HG02759 (cell line): Measurements from ENCODE around the gene TAX1BP3.

Experiments
- ATAC-seq: cut with Tn5 transposase; IDR thresholded peaks from one replicate; pipeline ENCODE4 v1.9.1; 2021; ENCODE audit warnings: mild to moderate bottlenecking, moderate library complexity; ENCODE audit not compliant: unreplicated experiment

TAX1BP3 gene

DNA sequence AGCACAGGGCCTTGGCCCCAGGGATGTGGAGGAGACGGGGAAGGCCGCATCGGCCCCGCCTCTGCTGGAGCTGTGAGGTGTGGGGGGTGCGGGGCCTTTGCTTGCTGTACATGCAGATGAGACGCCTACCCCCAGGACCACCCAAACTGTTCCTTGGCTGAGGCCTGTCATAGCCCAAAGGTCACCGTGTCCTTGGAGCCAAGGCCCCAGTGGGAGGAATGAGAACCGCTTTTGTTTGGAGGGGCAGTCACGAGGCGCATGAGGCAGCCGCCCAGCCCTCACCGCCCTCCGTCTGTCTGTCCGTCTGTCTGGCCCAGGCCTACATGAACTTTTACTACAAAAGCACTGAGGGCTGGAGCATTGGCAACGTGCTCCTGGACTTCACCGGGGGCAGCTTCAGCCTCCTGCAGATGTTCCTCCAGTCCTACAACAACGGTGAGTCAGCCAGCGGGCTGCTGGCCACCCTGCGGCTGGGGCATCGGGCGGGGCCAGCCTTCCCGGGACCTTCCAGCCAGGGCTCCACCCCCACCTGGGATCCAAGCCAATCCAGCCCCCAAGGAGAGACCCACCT, 8.8 kb downstream of the TAX1BP3 start:
- no peak for ATAC-seq

DNA sequence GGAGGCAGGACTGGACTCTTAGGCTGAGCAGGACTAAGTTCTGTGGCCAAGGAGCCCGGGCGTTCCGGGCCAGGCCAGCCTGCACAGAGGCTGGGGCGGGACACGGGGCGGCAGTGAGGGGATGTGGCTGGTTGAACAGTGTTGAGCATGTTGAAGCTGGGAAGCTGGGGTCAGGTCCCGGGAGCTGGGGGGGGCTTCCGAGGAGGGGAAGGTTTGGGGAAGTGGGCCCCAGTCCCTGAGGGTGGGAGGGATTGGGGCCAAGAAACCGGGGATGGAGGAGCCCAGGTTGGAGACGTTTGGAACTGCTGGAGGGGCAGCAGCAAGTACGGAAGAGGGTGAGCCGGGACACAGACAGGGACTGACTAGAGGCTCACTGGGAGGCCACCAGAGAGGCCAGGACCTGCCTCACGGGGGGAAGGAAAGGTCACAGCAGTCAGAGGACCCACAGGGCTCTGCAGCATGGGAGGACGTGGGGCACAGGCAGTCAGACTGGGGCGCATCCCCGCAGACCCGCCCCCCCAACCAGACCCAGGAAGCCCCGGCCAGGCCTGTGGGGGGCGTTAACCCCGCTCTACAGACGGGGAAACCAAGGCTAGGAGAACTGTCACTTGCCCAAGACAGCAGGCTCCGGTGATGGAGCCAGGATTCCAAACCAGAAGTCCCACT, 9.5 kb downstream of the TAX1BP3 start:
- no peak for ATAC-seq

DNA sequence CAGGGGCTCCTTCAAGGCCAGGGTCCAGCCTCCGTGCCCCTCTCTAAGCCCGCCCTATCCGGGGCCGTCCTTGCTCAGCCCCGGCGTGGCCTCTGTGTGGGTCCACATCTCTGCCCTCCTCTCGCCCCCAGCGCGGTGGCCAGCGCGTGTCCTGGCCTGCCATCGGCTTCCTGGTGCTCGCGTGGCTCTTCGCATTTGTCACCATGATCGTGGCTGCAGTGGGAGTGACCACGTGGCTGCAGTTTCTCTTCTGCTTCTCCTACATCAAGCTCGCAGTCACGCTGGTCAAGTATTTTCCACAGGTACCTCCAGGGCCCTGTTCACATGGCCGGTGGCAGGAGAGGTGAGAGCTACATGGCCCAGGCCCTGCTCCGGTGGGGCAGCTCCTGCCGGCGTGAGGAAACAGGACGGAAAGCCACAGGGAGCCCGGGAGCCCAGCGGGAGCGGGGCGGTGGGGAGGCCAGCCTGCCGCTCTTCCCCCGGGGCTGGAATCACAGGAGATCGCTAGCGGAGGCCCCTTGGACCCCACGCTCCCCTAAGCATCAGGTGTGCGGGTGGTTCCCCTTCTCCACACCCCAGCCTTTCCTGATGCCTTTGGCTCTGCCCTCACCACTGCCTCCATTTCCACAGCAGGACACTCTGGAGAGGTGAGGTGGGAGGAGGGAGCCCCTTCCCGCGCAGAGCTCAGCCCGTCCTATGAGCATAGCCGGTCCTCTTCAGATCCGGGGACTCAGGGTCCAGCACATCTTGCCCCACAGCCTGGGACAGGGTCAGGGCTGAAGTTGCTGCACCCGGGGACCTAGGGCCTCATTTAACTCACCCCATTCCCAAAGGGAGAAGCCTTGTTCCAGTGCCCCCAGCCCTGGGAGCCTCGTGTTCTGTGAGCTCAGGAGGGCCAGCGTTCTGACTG, 10.2 kb downstream of the TAX1BP3 start:
- ATAC-seq = no peak

DNA sequence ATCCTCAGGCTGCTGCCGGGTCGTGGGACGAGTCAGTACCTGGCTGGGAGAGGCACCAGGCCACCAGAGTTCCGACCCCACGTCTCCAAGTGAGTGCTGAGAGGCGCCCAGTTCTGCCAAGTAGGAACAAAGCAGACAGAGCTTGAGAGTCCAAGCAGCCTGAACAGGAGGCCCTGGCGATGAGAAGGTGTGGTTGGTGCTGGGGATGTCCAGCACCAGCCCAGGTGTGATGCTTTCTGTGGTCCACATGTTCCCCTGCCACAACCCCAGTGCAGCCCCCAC, 10.8 kb downstream of the TAX1BP3 start:
- ATAC-seq = no peak

DNA sequence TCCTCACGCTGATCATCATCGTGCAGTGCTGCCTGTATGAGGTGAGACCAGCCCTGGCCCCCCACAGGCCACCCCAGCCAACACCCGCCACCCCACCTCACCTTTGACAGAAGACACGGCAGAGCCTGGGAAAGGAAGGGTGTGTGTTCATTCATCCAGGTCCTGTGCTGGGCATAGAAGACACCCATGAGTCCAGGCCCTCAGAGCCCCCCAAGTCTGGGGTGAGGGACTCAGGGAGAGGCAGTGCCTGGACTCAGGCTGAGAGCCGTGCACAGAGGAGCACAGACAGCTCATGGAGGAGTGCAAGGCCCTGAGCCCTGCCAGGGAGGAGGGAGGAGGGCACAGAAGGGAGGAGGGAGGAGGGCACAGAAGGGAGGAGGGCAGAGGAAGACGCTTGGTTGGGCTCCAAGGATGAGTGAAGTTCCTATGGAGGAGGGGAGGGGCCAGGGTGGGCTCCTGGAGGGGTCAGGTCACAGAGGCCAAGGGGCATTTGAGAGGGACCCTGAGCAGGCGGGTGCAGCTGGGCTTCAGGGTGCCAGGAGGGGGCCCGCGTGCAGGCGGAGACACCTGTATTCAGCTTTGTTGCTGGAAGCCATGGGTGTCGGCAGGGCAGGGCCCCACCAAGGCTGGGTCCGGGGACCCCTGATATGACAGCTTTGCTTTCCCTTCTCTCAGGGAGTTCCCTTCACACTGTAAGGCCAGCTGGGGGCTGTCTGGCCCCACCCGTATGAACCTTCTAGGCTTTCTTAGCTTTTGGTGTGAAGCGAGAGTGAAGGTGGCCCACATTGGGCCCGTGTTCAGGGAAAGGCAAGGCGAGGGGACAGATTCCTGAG, 11.4 kb downstream of the TAX1BP3 start:
- no peak for ATAC-seq

DNA sequence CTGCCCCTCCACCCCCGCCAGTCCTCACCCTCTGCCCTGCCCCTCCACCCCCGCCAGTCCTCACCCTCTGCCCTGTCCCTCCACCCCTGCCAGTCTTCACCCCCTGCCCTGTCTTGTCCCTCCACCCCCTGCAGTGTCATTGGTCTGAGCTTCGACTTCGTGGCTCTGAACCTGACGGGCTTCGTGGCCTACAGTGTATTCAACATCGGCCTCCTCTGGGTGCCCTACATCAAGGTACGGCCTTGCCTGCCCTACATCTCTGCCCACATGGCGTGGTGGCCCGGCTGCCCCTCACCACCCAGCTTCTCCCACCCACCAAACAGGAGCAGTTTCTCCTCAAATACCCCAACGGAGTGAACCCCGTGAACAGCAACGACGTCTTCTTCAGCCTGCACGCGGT, 12.0 kb downstream of the TAX1BP3 start:
- no peak for ATAC-seq

DNA sequence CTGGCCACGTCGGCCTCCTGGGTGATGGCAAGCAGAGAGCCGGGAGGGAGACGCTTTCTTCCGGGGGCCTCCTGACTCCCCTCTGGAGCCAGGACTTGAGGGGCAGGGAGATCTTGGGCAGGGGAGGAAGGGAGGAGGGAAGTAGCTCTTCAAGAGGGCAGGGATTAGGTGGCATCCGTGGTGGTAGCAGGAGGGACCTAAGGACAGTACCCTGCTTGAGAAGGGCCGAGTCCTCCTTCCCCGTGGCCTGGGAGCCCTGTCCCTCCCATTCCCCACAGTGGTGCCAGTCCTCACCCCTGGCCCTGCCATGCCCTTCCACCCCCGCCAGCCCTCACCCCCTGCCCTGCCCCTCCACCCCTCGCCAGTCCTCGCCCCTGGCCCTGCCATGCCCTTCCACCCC, 12.6 kb downstream of the TAX1BP3 start:
- ATAC-seq = no peak

DNA sequence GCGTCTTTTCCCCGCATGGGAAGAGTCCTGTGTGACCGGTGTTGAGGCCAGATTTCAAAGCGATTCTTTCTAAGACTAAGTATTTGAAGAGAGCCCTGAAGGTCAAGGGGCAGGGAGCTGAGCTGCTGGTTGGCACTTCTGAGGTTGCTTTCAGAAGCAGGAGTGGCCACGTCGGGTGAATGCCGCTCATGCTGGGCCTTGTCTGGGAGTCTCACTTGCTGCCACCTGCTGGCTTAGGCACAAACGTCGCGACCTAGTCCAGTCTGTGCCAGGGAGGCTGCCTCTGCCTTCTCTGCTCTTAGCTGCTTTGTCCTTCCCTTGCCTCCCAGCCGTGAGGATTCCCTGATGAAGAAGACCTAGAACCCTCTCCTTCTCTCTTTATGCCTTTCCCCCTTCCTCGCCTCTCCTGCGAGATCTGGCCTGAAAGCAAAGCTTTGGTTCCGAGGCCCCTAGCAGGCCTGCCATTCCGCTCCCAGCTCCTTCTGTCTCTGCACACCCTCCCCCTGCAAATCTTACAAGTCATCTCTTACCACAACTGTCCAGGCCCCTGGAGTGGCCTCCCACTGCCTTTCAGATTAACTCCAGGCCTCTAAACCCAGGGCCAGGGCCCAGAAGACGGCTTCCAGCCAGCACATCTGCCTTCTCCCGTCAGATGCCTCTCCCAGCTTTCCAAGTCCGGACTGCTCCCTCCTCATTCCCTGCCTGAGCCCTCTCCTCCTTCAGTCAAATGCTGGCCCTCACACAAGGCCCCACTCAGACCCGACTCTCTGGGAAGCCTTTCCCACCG, 20.4 kb downstream of the TAX1BP3 start:
- ATAC-seq = no peak

DNA sequence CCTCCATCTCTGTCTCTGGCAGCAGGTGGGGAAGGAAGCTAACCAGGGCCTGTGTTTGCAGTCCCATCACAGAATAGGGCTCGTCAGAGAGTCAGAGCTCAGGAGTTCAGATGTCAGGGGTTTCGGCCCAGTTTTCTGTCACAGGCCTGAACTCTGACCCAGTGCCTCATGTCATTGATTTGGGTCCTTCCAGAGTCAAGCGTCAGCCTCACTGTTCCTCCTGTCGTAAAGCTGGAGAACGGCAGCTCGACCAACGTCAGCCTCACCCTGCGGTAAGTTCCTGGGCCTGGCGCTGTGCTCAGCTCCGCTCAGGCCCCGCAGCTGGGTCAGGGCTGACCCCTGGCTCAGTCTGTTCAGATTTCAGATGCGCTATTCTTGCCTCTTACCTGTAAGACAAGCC, 21.1 kb downstream of the TAX1BP3 start:
- no peak for ATAC-seq

DNA sequence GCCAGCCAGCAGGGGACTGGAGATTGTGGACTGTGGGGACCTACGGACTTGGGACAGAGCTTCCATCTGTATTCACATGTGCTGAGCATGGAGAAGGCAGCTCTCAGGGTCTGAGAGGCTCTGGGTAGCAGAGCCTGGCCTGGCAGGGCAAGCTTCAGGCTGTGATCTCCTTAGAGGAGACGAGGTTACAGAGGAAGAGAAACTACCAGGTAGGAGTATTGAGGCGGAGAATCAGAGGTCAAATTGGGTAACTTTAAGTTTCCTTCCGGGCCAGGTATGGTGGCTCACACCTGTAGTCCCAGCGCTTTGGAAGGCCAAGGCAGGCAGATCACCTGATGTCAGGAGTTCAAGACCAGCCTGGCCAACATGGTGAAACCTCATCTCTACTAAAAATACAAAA, 23.1 kb downstream of the TAX1BP3 start:
- no peak for ATAC-seq

DNA sequence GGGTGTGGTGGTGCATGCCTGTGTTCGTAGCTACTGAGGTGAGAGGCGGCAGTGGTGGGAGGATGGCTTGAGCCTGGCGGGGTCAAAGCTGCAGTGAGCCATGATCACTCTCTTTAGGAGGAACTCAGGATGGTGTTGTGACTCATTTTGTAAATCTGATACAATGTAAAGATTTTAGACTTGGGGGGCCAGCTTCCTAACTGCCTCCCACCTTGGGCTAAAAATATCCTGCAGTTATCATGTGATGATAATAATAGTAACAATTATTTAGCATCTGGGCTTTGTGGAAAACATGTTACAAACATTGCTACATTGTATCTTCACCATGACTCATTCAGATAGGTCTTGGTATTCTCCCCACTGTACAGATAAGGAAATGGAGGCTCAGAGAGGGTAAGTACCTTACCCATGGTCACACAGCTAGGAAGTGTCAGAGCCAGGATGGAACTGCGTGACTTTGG, 24.5 kb downstream of the TAX1BP3 start:
- ATAC-seq = no peak

DNA sequence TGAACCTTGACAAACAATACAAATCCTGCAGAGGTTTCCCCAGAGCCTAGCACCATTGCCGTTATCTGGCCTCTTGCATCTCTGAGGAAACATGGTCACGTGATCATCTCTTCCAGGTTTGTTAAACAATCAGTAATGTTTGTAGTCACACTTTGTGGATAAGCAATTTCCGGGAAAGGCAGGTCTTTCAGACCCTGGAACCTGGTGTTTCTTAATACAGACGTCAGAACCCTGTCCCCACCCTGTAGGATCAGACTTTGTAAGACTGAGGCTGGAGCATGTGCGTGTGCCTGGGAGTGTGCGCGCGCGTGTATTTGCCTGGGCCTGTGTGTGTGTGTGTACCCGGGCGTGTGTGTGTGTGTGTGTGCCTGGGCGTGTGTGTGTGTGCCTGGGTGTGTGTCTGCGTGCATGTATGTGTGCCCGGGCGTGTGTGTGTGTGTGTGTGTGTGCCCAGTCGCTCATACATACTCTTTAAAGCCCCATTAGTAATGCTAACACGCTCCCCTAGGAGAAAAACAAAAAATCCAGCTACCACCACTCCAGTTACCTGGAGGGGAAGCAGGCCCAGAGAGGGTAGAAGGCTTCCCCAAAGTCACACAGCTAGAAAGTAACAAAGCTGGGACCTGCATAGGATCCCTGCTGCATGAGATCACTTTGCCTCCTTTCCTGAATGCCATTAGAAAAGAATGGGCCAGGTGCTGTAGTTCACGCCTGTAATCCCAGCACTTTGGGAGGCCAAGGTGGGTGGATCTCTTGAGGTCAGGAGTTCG, 26.5 kb downstream of the TAX1BP3 start:
- ATAC-seq = no peak

DNA sequence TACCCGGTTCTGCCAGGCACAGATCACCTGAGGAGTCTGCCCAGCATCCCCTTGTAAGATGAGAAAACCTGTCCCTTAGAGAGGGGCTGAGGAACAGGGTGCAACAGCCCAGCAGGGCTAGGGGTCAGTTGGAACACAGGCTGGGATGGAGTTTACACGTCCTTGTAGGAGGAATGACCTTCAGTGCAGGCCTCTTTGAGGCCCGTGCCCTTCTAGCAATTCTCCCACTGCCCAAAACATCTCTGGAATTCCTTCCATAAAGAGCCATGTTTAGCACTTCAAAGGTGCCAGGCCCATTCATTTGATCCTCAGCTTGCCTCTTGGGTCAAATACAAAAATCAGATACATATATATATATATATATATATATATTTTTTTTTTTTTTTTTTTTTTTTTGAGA, 27.4 kb downstream of the TAX1BP3 start:
- ATAC-seq = no peak

DNA sequence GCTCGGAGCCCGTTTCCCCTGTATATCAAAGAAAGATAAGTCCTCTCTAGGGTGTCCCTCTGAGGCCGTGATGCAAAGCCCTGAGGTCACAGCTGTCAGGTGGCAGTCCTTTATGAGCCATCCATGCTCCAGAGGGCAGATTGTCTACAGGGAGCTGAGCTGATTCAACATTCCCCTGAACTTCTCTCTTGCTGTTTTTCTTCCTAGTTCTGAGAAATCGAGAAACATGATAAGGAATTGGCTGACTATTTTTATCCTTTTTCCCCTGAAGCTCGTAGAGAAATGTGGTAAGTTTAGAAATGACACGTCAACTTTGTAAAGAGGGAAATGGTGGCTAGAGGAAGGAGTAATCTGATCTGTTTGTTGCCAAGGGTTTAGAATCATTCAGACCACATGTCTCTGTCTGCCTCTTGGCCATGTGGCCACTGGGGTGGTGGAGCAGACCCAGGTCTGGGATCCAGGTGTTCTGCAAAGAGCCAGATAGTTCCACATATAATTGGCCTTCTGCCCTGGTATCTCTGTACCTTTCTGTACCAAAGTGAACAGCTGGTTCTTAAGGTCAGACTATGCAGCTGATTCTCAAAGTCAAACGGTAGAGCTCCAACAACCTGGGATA, 28.3 kb downstream of the TAX1BP3 start:
- ATAC-seq = no peak

DNA sequence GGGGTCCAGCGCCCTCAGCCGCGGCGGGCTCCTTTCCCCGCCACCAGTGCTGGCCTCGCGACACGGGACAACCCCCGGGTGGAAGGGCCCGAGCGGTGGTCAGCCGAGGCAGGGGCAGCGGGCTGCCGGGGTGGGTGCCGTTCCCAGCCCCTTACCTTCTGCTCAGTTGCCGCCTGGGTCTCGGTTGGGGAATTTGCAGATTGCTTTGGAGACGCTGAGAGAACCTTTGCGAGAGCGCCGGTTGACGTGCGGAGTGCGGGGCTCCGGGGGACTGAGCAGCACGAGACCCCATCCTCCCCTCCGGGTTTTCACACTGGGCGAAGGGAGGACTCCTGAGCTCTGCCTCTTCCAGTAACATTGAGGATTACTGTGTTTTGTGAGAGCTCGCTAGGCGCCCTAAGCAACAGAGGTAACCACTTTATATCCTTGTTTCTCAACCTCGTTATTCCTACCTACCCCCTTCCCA, 31.4 kb downstream of the TAX1BP3 start:
- peak; percentile 14 for ATAC-seq

DNA sequence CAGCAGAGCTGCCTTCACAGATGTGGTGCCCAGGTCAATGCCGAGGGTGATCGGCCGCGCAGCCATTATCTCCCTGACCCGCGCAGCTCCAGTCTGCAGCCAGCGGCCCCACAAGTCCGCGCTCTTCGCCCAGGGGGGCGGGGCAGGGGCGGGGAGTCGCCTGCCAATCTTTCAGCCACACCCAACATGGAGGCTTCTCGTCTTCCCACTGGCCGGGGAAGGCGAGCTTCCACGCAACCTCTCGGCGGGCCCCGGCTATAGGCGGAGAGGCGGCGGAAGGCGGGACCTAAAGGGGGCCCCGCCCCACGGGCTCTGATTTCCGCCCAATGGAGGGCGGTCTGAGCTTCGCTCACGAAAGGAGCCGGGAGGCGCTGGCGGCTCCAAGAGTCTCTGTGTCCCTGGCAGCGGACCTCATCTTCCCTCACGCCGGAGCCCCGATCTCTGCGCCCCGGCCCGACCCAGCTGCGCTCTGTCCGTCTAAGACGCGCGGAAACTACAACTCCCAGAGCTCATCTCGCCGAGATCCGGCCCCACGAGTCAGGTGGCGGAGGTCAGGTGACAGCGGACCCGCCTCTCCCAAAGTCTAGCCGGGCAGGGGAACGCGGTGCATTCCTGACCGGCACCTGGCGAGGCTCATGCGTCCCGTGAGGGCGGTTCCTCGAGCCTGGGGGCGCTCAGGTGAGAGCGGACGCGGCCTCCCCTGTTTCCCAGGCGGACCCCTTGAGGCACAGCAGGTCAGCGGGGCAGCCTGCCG, 32.0 kb downstream of the TAX1BP3 start, which contains the start of the genes CTNS and SHPK:
Gene CTNS (plus strand): TSS at position 607 of the 754 bp plus-strand sequence. CDS start 3,447 bp downstream, outside the sequence.
Gene SHPK (minus strand): TSS at position 97 of the 754 bp plus-strand sequence. CDS start 31 bp downstream, at position 66.
- peak; percentile 95 for ATAC-seq

DNA sequence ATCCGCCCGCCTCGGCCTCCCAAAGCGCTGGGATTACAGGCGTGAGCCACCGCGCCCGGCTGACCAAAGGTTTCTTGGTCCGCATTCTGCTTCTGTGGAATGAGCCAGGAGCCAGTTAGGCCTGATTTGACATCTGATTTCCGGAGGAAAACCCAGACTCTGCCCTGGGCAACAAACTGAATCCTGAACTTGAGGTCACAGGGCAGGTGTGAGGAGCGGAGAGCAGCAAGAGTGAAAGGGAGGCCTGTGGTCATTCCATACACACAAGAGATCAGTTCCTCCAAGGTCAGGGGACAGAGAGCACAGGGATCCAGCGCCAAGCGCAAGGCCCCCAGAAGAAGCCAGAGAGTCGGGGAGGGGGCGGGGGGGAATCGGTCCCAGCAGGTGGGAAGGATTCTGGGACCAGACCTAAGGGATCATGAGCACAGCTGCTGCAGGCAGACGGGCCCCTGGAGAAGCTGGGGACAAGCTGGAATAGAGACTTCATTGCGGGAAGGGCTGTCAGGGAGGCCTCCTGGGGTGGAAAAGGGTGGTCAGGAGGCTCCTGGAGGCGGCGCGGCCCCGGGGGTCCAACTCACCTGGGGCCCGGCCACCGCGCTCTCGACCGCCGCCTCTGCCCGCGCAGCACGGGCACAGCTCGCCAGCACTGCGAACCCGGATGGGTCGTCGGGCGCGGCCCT, 32.8 kb downstream of the TAX1BP3 start:
- ATAC-seq = no peak

DNA sequence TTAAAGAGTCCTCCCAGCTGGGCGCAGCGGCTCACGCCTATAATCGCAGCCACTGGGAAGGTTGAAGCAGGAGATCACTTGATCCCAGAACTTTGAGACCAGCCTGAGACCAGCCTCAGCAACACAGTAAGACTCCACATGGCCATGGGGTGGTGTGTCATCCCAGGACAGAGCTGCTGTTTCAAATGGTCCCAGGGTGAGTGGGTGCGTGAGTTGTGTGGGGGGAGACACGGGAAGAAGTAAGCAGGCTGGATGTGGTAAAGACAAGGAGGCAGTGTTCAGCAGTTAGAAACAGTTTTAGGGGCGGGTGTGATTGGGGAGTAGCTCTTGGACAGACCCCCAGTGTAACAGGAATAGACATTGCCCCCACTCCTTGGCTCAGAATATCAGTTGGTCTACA, 36.1 kb downstream of the TAX1BP3 start:
- ATAC-seq = no peak
